Measurements from ENCODE around the gene TMEM44. TPM values are rescaled to one million over a fixed set of nuclear protein-coding genes. Genes with fewer than 3 reads are reported as not detected.

The TMEM44 gene
- total and polyA plus RNA-seq, 2 donors (not counting 3 experiments of a cell fraction or from before 2014, with no cell fraction given): 93.8 to 125 TPM

- CTCF ChIA-PET: no interaction called here
- Histone ChIP-seq H4K20me1 (replicated peaks; ENCODE audit: control insufficient read depth, extremely low read depth, insufficient read depth, low read length) (no peaks in the 10 kb centered on the region), H3K9me3 (replicated peaks; ENCODE audit: control insufficient read depth, insufficient read depth, low read length) (no peaks in the 10 kb centered on the region), H3K36me3 (ENCODE audit: control insufficient read depth in 2 of 2, extremely low read depth in 1 of 2, insufficient read depth in 2 of 2, low read length in 2 of 2) (no peaks in the 10 kb centered on the region), H2AFZ (ENCODE audit: low read depth, low read length) (no peak overlapping the region), H3K4me1 (ENCODE audit: control insufficient read depth, extremely low read depth, insufficient read depth, low read length) (peaks cover 27% of the 10 kb centered on the region), H3K27ac (ENCODE audit: insufficient read depth, low read depth, low read length) (no peak overlapping the region), H3K9ac (replicated peaks; ENCODE audit: extremely low read depth, insufficient read depth, low read length) (no peak overlapping the region), H3K79me2 (ENCODE audit: control insufficient read depth, insufficient read depth, low read length) (no peaks in the 10 kb centered on the region), H3K4me3 (replicated peaks in 1 of 3; ENCODE audit: insufficient read depth in 1 of 3, low read depth in 1 of 3, low read length in 3 of 3) (no peak overlapping the region), H3K27me3 (ENCODE audit: control insufficient read depth in 2 of 2, insufficient read depth in 2 of 2, low read length in 2 of 2) (peaks cover 5 to 6% of the 10 kb centered on the region in 2 experiments), H3K4me2 (ENCODE audit: insufficient read depth, low read length) (no peak overlapping the region), H3K9me1 (replicated peaks; ENCODE audit: control insufficient read depth, extremely low read depth, insufficient read depth, low read length) (no peaks in the 10 kb centered on the region)
- no TSS peak for BruUV-seq (replicated peaks)
- intact Hi-C loops (cut with micrococcal nuclease): loop anchor here (2.0 kb wide), 2 partner anchors 19 to 27 kb away; no protein-coding TSS in a partner anchor
- DNase-seq (ENCODE audit: low read depth, low spot score) (no peak), FAIRE-seq (no peak)
- TF ChIP-seq MYC (IDR thresholded peaks at IDR 0.05; ENCODE audit: low read depth, low read length): no peak
- TF ChIP-seq EZH2 (IDR thresholded peaks at IDR 0.05; ENCODE audit: borderline replicate concordance, low read depth, low read length, severe bottlenecking): no peak
- POLR2A ChIA-PET: no interaction called here
- dilution Hi-C loops (cut with MboI; ENCODE audit: extremely low pct_ligation_motif_present, low sequenced_read_pairs): no loop called here
Observed at GRCh38 chr3:194560047-194560446, 73.2 kb downstream of the TMEM44 start.

GRCh38 chr3:194559530-194559929 lies 73.7 kb downstream of the TMEM44 start:
- H3K4me1 ChIP-seq (ENCODE audit: control insufficient read depth, extremely low read depth, insufficient read depth, low read length): peaks cover 27% of the 10 kb centered on the region
- H3K79me2 ChIP-seq (ENCODE audit: control insufficient read depth, insufficient read depth, low read length): no peaks in the 10 kb centered on the region
- H4K20me1 ChIP-seq (replicated peaks; ENCODE audit: control insufficient read depth, extremely low read depth, insufficient read depth, low read length): no peaks in the 10 kb centered on the region
- no peak overlapping the region for H3K27ac ChIP-seq (ENCODE audit: insufficient read depth, low read depth, low read length)
- DNase-seq (ENCODE audit: low read depth, low spot score) (no peak), FAIRE-seq (no peak)
- H3K9ac ChIP-seq (replicated peaks; ENCODE audit: extremely low read depth, insufficient read depth, low read length): no peak overlapping the region
- dilution Hi-C loops (cut with MboI; ENCODE audit: extremely low pct_ligation_motif_present, low sequenced_read_pairs) (no loop called here), intact Hi-C loops (cut with micrococcal nuclease) (no loop called here)
- H3K4me3 ChIP-seq (replicated peaks in 1 of 3; ENCODE audit: insufficient read depth in 1 of 3, low read depth in 1 of 3, low read length in 3 of 3): no peak overlapping the region
- H3K9me1 ChIP-seq (replicated peaks; ENCODE audit: control insufficient read depth, extremely low read depth, insufficient read depth, low read length): no peaks in the 10 kb centered on the region
- no peak overlapping the region for H3K4me2 ChIP-seq (ENCODE audit: insufficient read depth, low read length)
- CTCF ChIA-PET: interaction anchor here (0.7 kb wide), 1 partner anchor 59 kb away, joined by 3 read pairs; no protein-coding TSS in a partner anchor
- TF ChIP-seq MAX (IDR thresholded peaks at IDR 0.05; ENCODE audit: insufficient read depth, insufficient read length): no peak
- TF ChIP-seq GATA2 (IDR thresholded peaks at IDR 0.05; ENCODE audit: insufficient read depth, insufficient read length, low read depth, low read length): no peak
- TF ChIP-seq, protein P1, sequence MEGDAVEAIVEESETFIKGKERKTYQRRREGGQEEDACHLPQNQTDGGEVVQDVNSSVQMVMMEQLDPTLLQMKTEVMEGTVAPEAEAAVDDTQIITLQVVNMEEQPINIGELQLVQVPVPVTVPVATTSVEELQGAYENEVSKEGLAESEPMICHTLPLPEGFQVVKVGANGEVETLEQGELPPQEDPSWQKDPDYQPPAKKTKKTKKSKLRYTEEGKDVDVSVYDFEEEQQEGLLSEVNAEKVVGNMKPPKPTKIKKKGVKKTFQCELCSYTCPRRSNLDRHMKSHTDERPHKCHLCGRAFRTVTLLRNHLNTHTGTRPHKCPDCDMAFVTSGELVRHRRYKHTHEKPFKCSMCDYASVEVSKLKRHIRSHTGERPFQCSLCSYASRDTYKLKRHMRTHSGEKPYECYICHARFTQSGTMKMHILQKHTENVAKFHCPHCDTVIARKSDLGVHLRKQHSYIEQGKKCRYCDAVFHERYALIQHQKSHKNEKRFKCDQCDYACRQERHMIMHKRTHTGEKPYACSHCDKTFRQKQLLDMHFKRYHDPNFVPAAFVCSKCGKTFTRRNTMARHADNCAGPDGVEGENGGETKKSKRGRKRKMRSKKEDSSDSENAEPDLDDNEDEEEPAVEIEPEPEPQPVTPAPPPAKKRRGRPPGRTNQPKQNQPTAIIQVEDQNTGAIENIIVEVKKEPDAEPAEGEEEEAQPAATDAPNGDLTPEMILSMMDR (IDR thresholded peaks at IDR 0.05; ENCODE audit: extremely low read depth in 1 of 2, insufficient read depth in 1 of 2, low read depth in 1 of 2, low read length in 2 of 2): no peak
- no peak for TF ChIP-seq MYC (IDR thresholded peaks at IDR 0.05; ENCODE audit: low read depth, low read length)
- no peaks in the 10 kb centered on the region for H3K9me3 ChIP-seq (replicated peaks; ENCODE audit: control insufficient read depth, insufficient read depth, low read length)
- peaks cover 5 to 6% of the 10 kb centered on the region in 2 experiments for H3K27me3 ChIP-seq (ENCODE audit: control insufficient read depth in 2 of 2, insufficient read depth in 2 of 2, low read length in 2 of 2)
- H2AFZ ChIP-seq (ENCODE audit: low read depth, low read length): no peak overlapping the region
- POLR2A ChIA-PET: no interaction called here
- BruUV-seq (replicated peaks): no TSS peak
- no peaks in the 10 kb centered on the region for H3K36me3 ChIP-seq (ENCODE audit: control insufficient read depth in 2 of 2, extremely low read depth in 1 of 2, insufficient read depth in 2 of 2, low read length in 2 of 2)
